OCI-LY7 (cell line): ENCODE measurements around the gene VOPP1. TPM values are rescaled to one million over a fixed set of nuclear protein-coding genes. Genes with fewer than 3 reads are reported as not detected.

ENCODE experiments used
- BruUV-seq: library from RNA; stranded (reverse); fragments of 400-500 nt; replicated peaks from 2 replicates; lab custom pipeline; 2021; lab: Mats Ljungman, UMichigan
- CTCF ChIA-PET: fragments of 300-600 bp; sonication (Branson Sonifier 250); formaldehyde crosslinking; loops from one replicate; lab custom pipeline; 2022; ENCODE audit warnings: antibody characterized with exemption; ENCODE audit not compliant: unreplicated experiment; lab: Charles Lee
- POLR2A ChIA-PET: fragments of 300-600 bp; sonication (Branson Sonifier 250); formaldehyde crosslinking; loops from one replicate; lab custom pipeline; 2022; ENCODE audit warnings: antibody characterized with exemption; lab: Charles Lee
- DNase-seq: peaks from one replicate; pipeline ENCODE4 v3.0.0-alpha.2; 2015; ENCODE audit warnings: low spot score
- H2AFZ ChIP-seq: fragments of 200-600 bp; sonication (generic), shearing (Covaris generic); 2 replicates; pipeline ENCODE4 v1.6.1; 2014; ENCODE audit warnings: mild to moderate bottlenecking, antibody characterized with exemption, low read length, moderate library complexity
- H3K27ac ChIP-seq: fragments of 200-600 bp; sonication (generic); 2 replicates; pipeline ENCODE4 v1.5.1; 2014; ENCODE audit warnings: mixed run types, low read depth, mild to moderate bottlenecking, moderate library complexity, low read length, inconsistent platforms; ENCODE audit not compliant: poor library complexity, severe bottlenecking
- H3K36me3 ChIP-seq: fragments of 200-600 bp; sonication (generic); 2 replicates; pipeline ENCODE4 v1.6.1; 2014; ENCODE audit warnings: mild to moderate bottlenecking, antibody characterized with exemption, low read length, moderate library complexity, mixed read lengths; ENCODE audit not compliant: insufficient read depth
- H3K4me1 ChIP-seq: fragments of 200-600 bp; sonication (generic); 2 replicates; pipeline ENCODE4 v1.5.1; 2014; ENCODE audit warnings: mild to moderate bottlenecking, low read length; ENCODE audit not compliant: insufficient read depth, poor library complexity, severe bottlenecking
- H3K4me2 ChIP-seq: fragments of 200-600 bp; sonication (generic); 2 replicates; pipeline ENCODE4 v1.6.1; 2014; ENCODE audit warnings: mild to moderate bottlenecking, low read length
- H3K4me3 ChIP-seq: fragments of 200-600 bp; sonication (generic); 2 replicates; pipeline ENCODE4 v1.5.1; 2014; ENCODE audit warnings: mild to moderate bottlenecking, low read depth, low read length; ENCODE audit not compliant: poor library complexity, severe bottlenecking
- H3K79me2 ChIP-seq: fragments of 200-600 bp; sonication (generic); 2 replicates; pipeline ENCODE4 v1.6.1; 2016; ENCODE audit warnings: low read depth, mild to moderate bottlenecking, low read length, moderate library complexity, mixed read lengths; ENCODE audit not compliant: insufficient read depth
- H3K9me2 ChIP-seq: fragments of 200-600 bp; sonication (generic); 2 replicates; pipeline ENCODE4 v1.6.1; 2016; ENCODE audit warnings: mild to moderate bottlenecking, low read length, mixed read lengths; ENCODE audit not compliant: insufficient read depth
- H3K9me3 ChIP-seq: fragments of 200-600 bp; sonication (generic); 2 replicates; pipeline ENCODE4 v1.6.1; 2014; ENCODE audit warnings: mild to moderate bottlenecking, mixed run types, low read length, mixed read lengths
- H4K20me1 ChIP-seq: fragments of 200-600 bp; sonication (generic); 2 replicates; pipeline ENCODE4 v1.6.1; 2014; ENCODE audit warnings: mild to moderate bottlenecking, antibody characterized with exemption, low read length, moderate library complexity, mixed read lengths; ENCODE audit not compliant: insufficient read depth
- EZH2phosphoT487 ChIP-seq: fragments of 200-600 bp; sonication (generic); IDR thresholded peaks from 2 replicates; pipeline ENCODE4 v1.6.1; 2018; ENCODE audit warnings: low read depth, borderline replicate concordance, mild to moderate bottlenecking, mixed run types, antibody characterized with exemption, low read length, moderate library complexity, mixed read lengths
- intact Hi-C: fragments of 100-400 bp; cut with micrococcal nuclease; formaldehyde crosslinking; loops from one replicate; pipeline ENCODE4 v1.10.0; 2022; ENCODE audit not compliant: unreplicated experiment
- total RNA-seq, 2 experiments: library from RNA; depleted of rRNA in 1 of 2; stranded (reverse); fragments of >200 nt in 1 of 2; shearing (Covaris generic) in 1 of 2; gene quantifications; 2 replicates each; pipeline ENCODE4 v1.2.3, GENCODE V29; 2014 to 2022
- TF ChIP-seq, protein P1 (sequence below): fragments of 200-600 bp; sonication (generic); conservative IDR thresholded peaks from 2 replicates; pipeline ENCODE4 v1.5.1; 2014; ENCODE audit warnings: mild to moderate bottlenecking, antibody characterized with exemption, low read length, moderate library complexity, mixed read lengths

VOPP1 gene
- total RNA-seq, 2 experiments from 2014 or later = 68.8 to 72.1 TPM

DNA sequence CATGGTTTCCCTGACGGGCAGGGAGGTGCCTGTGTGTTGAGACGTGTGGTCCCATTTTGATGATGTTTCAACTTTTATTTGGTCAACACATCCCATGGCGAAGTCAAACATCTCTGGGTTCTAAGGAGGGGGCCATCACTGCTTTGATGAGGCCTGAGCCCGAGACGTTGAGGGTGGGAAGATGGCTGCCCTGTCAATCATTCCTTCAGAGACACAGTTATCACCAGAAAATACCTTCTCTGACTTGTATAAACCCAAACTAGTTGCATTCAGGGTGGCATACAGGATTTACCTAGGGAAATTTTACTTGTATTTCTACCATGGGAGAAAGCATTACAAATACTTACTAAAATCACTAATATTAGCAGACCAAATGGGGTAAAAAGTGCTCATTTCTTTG lies 64.6 kb downstream of the VOPP1 start:
- Histone ChIP-seq H3K4me1 (peaks cover 72% of the 10 kb centered on the region), H3K27ac (no peak overlapping the region), H3K36me3 (peaks cover 39% of the 10 kb centered on the region), H4K20me1 (no peaks in the 10 kb centered on the region), H3K79me2 (peaks cover 13% of the 10 kb centered on the region; the same call in 1 of the 2 replicates), H3K9me3 (no peaks in the 10 kb centered on the region), H2AFZ (no peak overlapping the region), H3K4me3 (no peak overlapping the region), H3K9me2 (no peaks in the 10 kb centered on the region), H3K4me2 (no peak overlapping the region)
- no TSS peak for BruUV-seq
- CTCF ChIA-PET = no interaction called here
- intact Hi-C loops = no loop called here
- TF ChIP-seq, protein P1, sequence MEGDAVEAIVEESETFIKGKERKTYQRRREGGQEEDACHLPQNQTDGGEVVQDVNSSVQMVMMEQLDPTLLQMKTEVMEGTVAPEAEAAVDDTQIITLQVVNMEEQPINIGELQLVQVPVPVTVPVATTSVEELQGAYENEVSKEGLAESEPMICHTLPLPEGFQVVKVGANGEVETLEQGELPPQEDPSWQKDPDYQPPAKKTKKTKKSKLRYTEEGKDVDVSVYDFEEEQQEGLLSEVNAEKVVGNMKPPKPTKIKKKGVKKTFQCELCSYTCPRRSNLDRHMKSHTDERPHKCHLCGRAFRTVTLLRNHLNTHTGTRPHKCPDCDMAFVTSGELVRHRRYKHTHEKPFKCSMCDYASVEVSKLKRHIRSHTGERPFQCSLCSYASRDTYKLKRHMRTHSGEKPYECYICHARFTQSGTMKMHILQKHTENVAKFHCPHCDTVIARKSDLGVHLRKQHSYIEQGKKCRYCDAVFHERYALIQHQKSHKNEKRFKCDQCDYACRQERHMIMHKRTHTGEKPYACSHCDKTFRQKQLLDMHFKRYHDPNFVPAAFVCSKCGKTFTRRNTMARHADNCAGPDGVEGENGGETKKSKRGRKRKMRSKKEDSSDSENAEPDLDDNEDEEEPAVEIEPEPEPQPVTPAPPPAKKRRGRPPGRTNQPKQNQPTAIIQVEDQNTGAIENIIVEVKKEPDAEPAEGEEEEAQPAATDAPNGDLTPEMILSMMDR = no peak
- TF ChIP-seq EZH2phosphoT487 = no peak
- POLR2A ChIA-PET = no interaction called here
- DNase-seq = no peak

DNA sequence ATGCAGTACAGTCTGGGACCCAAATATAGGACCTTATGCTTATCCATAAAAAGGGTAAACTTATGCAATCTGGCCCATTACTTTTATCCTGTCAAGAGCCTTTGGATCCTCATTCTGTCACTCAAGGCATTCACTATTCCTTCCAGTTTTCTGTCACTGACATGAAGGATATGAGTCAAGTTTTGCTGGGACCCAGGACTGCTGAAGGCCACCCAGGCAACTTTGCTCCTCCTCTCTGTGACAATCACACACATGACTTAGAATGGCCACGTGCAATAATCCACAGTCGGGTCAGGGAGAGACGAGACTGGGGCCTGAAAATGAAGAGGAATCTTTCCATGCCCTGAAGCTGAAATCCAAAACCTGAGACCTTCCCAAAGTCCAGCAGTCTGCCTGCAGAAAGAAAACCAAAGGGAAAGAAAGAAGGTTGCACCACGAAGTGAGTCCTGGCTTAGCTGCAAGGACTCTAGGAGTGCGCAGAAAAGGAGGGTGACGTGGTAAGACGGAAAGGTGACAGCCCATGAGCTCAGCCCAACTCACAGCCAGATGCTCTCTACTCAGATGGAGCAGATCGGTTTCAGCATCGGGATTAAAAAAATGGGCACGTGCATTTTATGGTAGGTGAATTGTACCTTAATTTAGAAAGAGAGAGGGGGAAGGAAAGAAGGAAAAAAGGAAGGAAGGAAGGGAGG lies 67.2 kb downstream of the VOPP1 start:
- H3K4me3 ChIP-seq = no peak overlapping the region
- peaks cover 24% of the 10 kb centered on the region; the same call in 1 of the 2 replicates for H3K79me2 ChIP-seq
- H3K9me3 ChIP-seq = no peaks in the 10 kb centered on the region
- H3K27ac ChIP-seq = no peak overlapping the region
- intact Hi-C loops = no loop called here
- DNase-seq = no peak
- no peak overlapping the region for H2AFZ ChIP-seq
- CTCF ChIA-PET = no interaction called here
- H3K4me2 ChIP-seq = peak overlapping the region; percentile 65
- H3K9me2 ChIP-seq = no peaks in the 10 kb centered on the region
- no peaks in the 10 kb centered on the region for H4K20me1 ChIP-seq
- H3K4me1 ChIP-seq = peaks cover 59% of the 10 kb centered on the region
- peaks cover 46% of the 10 kb centered on the region for H3K36me3 ChIP-seq
- TF ChIP-seq EZH2phosphoT487 = no peak
- TF ChIP-seq, protein P1 = no peak
- POLR2A ChIA-PET = interaction anchor here (0.8 to 1.6 kb wide), 5 partner anchors 9 to 68 kb away, joined by 3 to 8 read pairs (median 3); no protein-coding TSS in a partner anchor
- BruUV-seq = no TSS peak
